Inferior parietal cortex (tissue), 1 donor: Measurements from ENCODE around the gene OR2G6.
"Not testable (repeated sequence)": the region's sequence is repeated elsewhere in the genome, so short reads cannot be mapped to it uniquely, and the experiment has no call there.

Experiments
- DNase-seq: peaks from one replicate; pipeline ENCODE4 v3.0.0-alpha.2; 2016; ENCODE audit errors: extremely low spot score

OR2G6 gene

DNA sequence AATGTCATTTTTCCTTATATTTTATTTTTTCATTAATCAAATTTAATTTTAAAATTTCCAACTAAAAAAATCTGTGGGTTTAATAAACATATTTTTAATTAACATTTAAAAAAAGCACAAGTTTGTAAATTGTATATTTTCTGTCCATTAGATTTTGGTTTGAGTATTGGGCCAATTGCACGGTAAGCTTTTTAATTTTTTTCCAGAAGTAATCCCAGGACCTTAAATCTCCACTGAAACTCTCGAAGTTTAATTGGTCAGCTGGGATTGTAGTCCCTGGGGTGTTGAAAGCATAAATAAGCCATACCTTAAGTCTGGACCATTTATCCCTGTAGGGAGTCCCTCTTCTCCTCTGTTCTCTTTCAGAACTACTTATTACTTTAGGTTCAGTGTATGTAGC, at the start of gene OR2G6:
OR2G6 (plus strand) TSS at position 301 of the 400 bp plus-strand sequence. CDS start 13,574 bp downstream, outside the sequence.
- DNase-seq, result not testable (repeated sequence)

DNA sequence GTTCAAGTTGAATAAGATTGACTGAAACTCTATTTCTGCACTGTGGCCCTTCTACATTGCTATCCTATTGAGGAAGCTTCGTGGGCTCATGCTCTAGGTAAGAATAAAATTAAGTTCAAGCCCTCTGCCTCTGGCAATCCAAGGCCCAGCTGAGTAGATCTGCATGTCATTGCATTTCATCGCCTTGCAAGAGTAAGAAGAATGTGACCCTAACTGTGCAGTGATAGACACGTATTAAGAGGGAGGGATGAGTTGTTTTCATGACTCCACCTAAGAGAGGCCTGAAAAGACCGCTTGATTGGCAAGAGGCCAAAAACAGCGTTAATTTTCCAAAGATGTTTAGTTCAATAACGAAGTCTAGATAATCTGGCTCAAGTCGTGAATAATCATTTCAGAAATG, 48.8 kb upstream of the OR2G6 start:
- not testable (repeated sequence) for DNase-seq

DNA sequence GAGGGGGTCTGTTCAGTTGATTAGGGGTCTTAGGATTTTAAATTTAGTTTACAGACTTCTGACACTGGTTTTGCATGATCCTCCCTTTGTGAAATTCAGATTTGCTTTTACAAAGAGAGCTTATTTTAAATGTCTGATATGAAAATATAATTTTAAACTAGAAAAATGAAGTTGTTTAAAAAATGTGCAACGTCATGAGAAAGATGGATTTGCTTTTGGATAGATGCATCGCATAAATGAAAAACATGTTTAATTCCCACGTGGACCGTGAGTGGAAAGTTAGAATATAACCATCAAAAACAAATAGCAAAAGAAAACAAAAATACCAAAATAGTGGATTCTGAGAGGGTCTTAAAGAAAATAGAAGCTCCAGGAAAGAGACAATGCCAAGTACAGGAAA, 36.7 kb upstream of the OR2G6 start:
- no peak for DNase-seq

DNA sequence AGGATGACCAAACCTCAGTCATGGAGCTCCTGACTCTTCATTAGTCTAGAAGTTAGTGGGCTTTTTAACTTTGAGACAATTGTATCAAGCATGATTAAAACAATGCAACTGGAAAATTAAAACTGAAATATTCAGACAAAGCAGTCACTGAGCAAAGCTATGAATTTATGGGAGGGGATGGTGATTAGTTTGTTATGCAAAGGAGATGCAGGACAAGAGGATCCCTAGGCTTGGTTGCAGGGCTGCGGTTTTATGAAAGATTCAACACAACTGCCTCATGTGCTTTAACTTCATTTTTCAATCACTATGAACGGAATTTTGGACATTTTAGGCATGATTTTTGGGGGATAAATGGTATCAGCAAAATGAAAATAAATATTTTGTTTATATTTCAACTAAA, 35.8 kb upstream of the OR2G6 start:
- DNase-seq, result not testable (repeated sequence)

DNA sequence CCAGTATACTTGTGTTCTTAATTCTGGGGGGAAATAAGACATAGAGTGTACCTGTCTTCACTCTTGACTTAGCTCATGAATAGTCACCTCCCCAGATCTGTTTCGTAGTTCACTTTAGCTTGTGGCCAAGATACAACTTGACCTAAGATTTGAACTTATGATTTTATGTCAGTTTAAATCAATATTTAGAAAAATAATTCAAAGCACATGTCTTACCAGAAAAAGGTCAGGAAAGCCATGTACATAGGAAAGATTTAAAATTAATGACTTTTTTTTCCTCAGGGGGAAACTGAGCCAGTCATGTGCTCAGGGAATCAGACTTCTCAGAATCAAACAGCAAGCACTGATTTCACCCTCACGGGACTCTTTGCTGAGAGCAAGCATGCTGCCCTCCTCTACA, 34.8 kb upstream of the OR2G6 start, which contains the start of gene OR2T3:
OR2T3 (plus strand) TSS at position 301 of the 400 bp plus-strand sequence; CDS start at position 301, 0 bp downstream.
- DNase-seq, result not testable (repeated sequence)

- not testable (repeated sequence) for DNase-seq
Observed at GRCh38 chr1:248475660-248476059, 32.2 kb upstream of the OR2G6 start.

DNA sequence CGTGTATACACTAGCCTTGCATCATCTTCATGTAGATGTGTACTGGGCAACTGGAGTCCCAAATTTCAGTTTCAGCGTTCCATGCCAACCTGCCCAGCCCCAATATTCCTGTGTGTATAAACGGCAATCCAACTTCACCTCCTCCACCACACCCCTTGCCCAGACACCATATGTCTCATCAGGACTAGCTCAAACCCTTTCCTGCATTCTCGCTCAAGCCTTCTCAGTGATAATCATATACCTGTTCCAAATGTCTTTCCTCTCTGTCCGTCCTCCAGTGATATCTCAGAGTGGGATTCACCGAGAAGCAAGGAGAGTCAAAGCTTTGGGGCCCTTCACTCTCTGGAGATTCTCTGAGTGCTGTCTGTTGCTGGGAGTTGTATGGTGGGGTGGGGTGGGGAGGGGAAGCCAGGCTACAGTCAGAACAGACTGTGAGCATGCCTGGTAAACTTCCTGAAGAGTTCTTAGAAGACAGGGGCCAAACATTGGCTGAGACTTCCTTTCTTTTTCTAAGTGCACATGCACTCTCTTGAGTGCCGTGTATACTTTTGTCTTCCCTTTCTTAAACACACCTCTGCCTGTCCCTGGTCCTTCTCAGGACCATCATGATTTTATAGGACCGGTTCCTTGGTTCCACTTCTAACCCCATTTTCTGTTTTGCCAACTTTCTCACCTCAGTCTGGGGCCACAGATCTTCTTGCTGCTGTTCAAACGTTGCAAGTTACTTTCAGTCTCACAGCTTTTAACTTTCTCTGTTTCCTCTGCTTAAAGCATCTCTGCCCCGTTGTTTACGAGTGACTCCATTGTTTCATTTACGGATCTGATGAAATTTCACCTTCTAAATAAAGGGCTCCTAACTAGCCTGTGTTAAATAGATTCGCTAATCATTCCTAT, 25.9 kb upstream of the OR2G6 start:
- DNase-seq, result not testable (repeated sequence)

- DNase-seq, result not testable (repeated sequence)
Observed at GRCh38 chr1:248488289-248488688, 19.6 kb upstream of the OR2G6 start, which contains the start of gene OR2T5. OR2T5 (plus strand) TSS chr1:248488589; CDS start chr1:248488589, 0 bp downstream.

GRCh38 chr1:248496661-248497060, 11.2 kb upstream of the OR2G6 start:
- not testable (repeated sequence) for DNase-seq

GRCh38 chr1:248500305-248501035, 7.4 kb upstream of the OR2G6 start:
- not testable (repeated sequence) for DNase-seq

- DNase-seq, result not testable (repeated sequence)
Observed at GRCh38 chr1:248510217-248510616, 2.3 kb downstream of the OR2G6 start.

- DNase-seq, result no peak
Observed at GRCh38 chr1:248521856-248522255, 14.0 kb downstream of the OR2G6 start.

DNA sequence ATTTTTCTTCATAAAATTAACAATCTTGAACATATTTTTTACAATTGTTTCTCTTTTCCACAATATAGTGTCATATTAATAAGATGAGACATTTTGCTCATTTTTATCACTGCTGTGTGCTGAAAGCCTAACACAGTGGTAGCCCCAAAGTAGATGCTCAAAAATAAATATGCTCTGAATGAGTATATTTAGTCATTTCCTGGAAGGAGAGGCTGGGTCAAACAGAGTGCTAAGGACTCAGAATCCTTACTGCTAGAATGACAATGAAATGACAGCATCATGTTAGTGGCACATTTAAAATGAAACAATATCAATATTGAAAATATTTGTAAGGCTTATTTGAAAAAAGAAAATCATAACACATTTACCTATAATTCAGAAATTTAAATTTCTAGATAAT, 29.6 kb downstream of the OR2G6 start:
- DNase-seq, result not testable (repeated sequence)

- DNase-seq, result not testable (repeated sequence)
Observed at GRCh38 chr1:248547383-248547782, 39.5 kb downstream of the OR2G6 start.

- not testable (repeated sequence) for DNase-seq
Observed at GRCh38 chr1:248551027-248551426, 43.2 kb downstream of the OR2G6 start.

DNA sequence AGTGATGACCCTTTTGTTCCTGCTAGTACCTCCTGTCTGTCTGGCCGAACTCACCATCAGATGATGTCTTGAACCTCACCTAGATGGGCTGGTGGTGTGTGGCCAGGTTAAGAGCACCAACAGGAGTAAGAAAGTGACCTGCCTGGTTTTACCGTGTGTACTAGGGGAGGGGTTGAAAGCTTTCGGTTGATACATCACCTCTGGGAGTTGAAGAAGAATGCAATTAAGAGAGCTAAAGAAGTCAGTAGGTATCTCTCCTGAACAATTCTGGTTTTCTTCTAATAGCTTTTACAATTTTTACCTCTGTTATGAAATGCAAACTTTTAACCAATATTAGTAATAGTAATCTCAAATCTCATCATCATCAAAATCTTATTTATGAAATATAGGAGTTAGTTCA, 54.8 kb downstream of the OR2G6 start, which contains the start of gene OR2T29:
OR2T29 (minus strand) TSS at position 101 of the 400 bp plus-strand sequence. CDS start 3,281 bp downstream, outside the sequence.
- not testable (repeated sequence) for DNase-seq

GRCh38 chr1:248565530-248566373, 57.9 kb downstream of the OR2G6 start:
- not testable (repeated sequence) for DNase-seq

GRCh38 chr1:248569049-248569448, 61.2 kb downstream of the OR2G6 start:
- not testable (repeated sequence) for DNase-seq

DNA sequence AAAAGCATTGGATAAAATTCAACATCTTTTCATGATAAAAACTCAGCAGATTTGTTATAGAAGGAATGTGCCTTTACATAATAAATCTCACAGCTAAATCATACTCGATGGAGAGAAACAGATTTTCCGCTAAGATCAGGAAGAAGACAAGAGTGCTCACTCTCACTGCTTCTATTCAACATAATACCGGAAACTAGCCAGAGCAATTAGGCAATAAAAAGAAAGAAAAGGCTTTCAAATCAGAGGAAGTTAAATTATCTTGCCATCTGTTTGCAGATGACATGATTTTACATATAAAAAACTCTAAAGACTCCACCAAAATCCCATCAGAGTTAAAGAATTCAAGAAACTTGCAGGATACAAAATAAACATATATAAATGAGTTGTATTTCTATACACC, 62.9 kb downstream of the OR2G6 start:
- not testable (repeated sequence) for DNase-seq

DNA sequence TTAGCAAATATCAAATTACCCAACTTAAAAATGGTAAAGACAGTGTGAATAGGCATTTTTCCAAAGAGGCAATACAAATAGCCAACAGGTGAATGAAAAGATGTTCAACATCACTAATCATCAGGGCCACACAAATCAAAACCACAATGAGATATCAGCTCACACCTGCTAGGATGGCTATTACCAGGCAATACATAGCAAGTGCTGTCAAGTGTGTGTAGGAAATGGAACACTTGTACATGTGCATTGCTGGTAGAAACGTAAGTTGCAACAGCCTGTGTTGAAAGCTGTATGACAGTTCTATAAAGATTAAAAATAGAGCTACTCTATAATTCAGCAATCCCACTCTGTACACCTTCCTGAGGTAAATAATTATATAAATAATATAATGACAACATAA, 64.2 kb downstream of the OR2G6 start:
- DNase-seq, result not testable (repeated sequence)

- not testable (repeated sequence) for DNase-seq
Observed at GRCh38 chr1:248573856-248574255, 66.0 kb downstream of the OR2G6 start.
